Fibroblast of lung (primary cell): ENCODE data around the gene PSME4.

Source experiments
- CTCF ChIP-seq, 2 donors: IDR thresholded peaks in 1 of 2; conservative IDR thresholded peaks in 1 of 2; 1 replicate in 1 of 2; 2 replicates in 1 of 2; pipeline ENCODE4 v1.5.1; 2011 to 2012; ENCODE audit warnings: low read length in 2 of 2, control low read depth in 1 of 2, inconsistent platforms in 1 of 2, low read depth in 1 of 2, mild to moderate bottlenecking in 1 of 2
- EZH2 ChIP-seq: IDR thresholded peaks from 2 replicates; pipeline ENCODE4 v1.5.1; 2012; ENCODE audit warnings: low read length, control low read depth, mild to moderate bottlenecking; ENCODE audit errors: missing control alignments

DNA sequence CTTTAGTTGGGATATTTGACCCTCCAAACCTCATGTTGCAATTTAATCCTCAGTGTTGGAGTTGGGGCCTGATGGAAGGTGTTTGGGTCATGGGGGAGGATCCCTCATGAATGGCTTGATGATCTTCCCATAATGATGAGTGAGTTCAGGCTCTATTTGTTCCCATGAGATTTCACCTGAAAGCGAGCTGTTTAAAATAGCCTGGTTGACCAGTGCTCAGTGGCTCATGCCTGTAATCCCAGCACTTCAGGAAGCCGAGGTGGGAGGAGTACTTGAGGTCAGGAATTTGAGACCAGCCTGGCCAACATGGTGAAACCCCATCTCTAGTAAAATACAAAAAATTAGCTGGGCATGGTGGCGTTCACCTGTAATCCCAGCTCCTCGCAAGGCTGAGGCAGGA, 14.9 kb upstream of the PSME4 start:
- no peak for TF ChIP-seq CTCF (conservative IDR thresholded peaks at IDR 0.05 in 1 of 2, IDR thresholded peaks at IDR 0.05 in 1 of 2; ENCODE audit: low read depth in 1 of 2, low read length in 2 of 2)
- TF ChIP-seq EZH2: no peak
